Skeletal muscle satellite cell (primary cell): ENCODE data around the gene CDK18.

ENCODE experiments used
- H3K27me3 ChIP-seq: 2 replicates; pipeline ENCODE4 v1.7.0; 2013; ENCODE audit warnings: low read length; ENCODE audit not compliant: control insufficient read depth, insufficient read depth
- H3K36me3 ChIP-seq: 2 replicates; pipeline ENCODE4 v1.7.0; 2013; ENCODE audit warnings: mild to moderate bottlenecking, control low read depth, low read length; ENCODE audit not compliant: insufficient read depth
- H3K4me1 ChIP-seq: 2 replicates; pipeline ENCODE4 v1.7.0; 2013; ENCODE audit warnings: low read length; ENCODE audit not compliant: control insufficient read depth, insufficient read depth
- H3K4me2 ChIP-seq: 2 replicates; pipeline ENCODE4 v1.7.0; 2013; ENCODE audit warnings: mild to moderate bottlenecking, low read length
- H3K4me3 ChIP-seq: 2 replicates; pipeline ENCODE4 v1.7.0; 2013; ENCODE audit warnings: low read length
- H3K9ac ChIP-seq: 2 replicates; pipeline ENCODE4 v1.7.0; 2013; ENCODE audit warnings: mild to moderate bottlenecking, low read depth, low read length, moderate library complexity
- H3K9me3 ChIP-seq: replicated peaks from 2 replicates; pipeline ENCODE4 v1.7.0; 2013; ENCODE audit warnings: mild to moderate bottlenecking, control low read depth, low read length

Gene CDK18

GRCh38 chr1:205510951-205511330 is 6.5 kb downstream of the CDK18 start:
- no peak overlapping the region for H3K9ac ChIP-seq
- H3K4me2 ChIP-seq = no peak overlapping the region
- H3K27me3 ChIP-seq = peaks cover 38% of the 10 kb centered on the region
- no peaks in the 10 kb centered on the region for H3K36me3 ChIP-seq
- no peaks in the 10 kb centered on the region for H3K9me3 ChIP-seq
- H3K4me3 ChIP-seq = no peak overlapping the region
- peaks cover 1% of the 10 kb centered on the region for H3K4me1 ChIP-seq

- Histone ChIP-seq H3K9ac (no peak overlapping the region), H3K4me3 (no peak overlapping the region), H3K9me3 (no peaks in the 10 kb centered on the region), H3K27me3 (peaks cover 32% of the 10 kb centered on the region), H3K4me2 (no peak overlapping the region), H3K4me1 (no peaks in the 10 kb centered on the region), H3K36me3 (no peaks in the 10 kb centered on the region)
These were observed 7.9 kb downstream of the CDK18 start for GRCh38 chr1:205512059-205513045.

- H3K4me2 ChIP-seq = no peak overlapping the region
- no peak overlapping the region for H3K9ac ChIP-seq
- H3K9me3 ChIP-seq = no peaks in the 10 kb centered on the region
- H3K27me3 ChIP-seq = peaks cover 37% of the 10 kb centered on the region
- H3K4me3 ChIP-seq = no peak overlapping the region
- H3K4me1 ChIP-seq = no peaks in the 10 kb centered on the region
- H3K36me3 ChIP-seq = no peaks in the 10 kb centered on the region
These were observed 9.3 kb downstream of the CDK18 start for GRCh38 chr1:205513774-205514173.

- Histone ChIP-seq H3K4me2 (no peak overlapping the region), H3K9me3 (no peaks in the 10 kb centered on the region), H3K4me1 (no peaks in the 10 kb centered on the region), H3K36me3 (no peaks in the 10 kb centered on the region), H3K27me3 (peaks cover 44% of the 10 kb centered on the region), H3K9ac (no peak overlapping the region), H3K4me3 (no peak overlapping the region)
These were observed 10.0 kb downstream of the CDK18 start for GRCh38 chr1:205514211-205515142.

DNA sequence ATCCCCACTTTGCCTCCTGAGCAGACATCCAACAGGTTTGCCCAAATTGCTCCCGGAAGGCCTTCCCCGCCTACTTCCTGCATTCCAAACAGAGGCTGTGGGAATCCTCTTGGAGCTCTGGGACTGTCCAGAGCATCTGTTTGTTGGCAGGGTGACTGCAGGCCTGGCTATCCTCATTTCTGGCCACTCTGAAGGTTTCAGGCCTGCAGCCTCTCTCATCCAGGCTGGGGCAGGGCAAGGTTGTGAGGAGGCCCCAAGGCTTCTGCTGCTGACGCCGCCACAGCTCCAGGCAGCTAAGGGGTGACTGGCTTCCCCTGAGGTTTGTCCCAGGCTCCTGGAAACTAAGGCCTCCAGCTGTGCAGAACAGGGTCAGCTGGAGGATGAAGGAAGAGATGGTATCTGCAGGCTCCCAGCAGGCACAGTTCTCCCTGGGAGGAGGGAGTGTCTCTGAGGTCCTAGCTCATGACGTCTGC is 11.3 kb downstream of the CDK18 start:
- H3K36me3 ChIP-seq = no peaks in the 10 kb centered on the region
- no peak overlapping the region for H3K4me3 ChIP-seq
- no peaks in the 10 kb centered on the region for H3K4me1 ChIP-seq
- H3K9me3 ChIP-seq = no peaks in the 10 kb centered on the region
- H3K27me3 ChIP-seq = peaks cover 50% of the 10 kb centered on the region
- no peak overlapping the region for H3K4me2 ChIP-seq
- H3K9ac ChIP-seq = no peak overlapping the region

DNA sequence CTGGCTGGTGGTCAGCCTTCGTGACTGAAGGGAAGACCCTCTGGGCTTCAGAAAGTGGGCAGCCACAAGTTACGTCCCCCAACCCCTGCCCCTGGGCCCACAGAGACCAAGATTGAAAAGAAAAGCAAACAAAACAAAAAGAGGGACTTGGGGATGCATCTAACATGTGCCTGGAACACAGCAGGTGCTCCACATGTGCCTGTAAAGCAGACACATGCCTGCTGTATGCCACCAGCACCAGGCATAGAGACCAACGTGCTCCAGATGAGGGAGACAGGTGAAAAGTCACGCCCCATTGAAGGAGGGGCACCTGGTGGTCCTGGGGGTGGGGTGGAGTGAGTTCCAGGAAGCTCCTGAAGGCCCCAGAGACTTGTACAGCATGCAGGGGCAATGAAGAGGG is 11.9 kb downstream of the CDK18 start:
- H3K9me3 ChIP-seq = no peaks in the 10 kb centered on the region
- no peak overlapping the region for H3K4me3 ChIP-seq
- H3K4me2 ChIP-seq = no peak overlapping the region
- no peaks in the 10 kb centered on the region for H3K4me1 ChIP-seq
- H3K36me3 ChIP-seq = no peaks in the 10 kb centered on the region
- no peak overlapping the region for H3K9ac ChIP-seq
- H3K27me3 ChIP-seq = peaks cover 50% of the 10 kb centered on the region

DNA sequence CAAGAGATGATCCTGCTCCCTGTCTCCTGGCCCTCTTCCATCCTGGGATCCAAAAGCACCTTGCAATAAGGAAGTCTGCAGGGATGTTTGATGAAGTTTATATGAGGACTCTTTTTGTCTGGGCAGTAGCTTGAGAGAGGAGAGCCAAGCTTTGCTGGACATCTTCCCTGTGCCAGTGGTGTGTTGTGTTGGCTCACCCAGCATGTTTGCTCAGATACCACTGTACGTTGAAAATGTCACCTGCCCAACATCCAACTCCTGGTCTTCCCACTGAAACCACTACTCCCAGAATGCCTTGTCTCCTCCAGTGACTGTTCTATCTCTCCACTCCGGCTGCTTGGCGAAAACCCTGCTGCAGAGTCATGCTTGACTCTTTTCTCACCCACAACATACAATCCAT is 12.8 kb downstream of the CDK18 start:
- H3K4me3 ChIP-seq = no peak overlapping the region
- no peak overlapping the region for H3K4me2 ChIP-seq
- H3K4me1 ChIP-seq = no peaks in the 10 kb centered on the region
- H3K9me3 ChIP-seq = no peaks in the 10 kb centered on the region
- H3K9ac ChIP-seq = no peak overlapping the region
- H3K27me3 ChIP-seq = peaks cover 58% of the 10 kb centered on the region
- H3K36me3 ChIP-seq = no peaks in the 10 kb centered on the region

DNA sequence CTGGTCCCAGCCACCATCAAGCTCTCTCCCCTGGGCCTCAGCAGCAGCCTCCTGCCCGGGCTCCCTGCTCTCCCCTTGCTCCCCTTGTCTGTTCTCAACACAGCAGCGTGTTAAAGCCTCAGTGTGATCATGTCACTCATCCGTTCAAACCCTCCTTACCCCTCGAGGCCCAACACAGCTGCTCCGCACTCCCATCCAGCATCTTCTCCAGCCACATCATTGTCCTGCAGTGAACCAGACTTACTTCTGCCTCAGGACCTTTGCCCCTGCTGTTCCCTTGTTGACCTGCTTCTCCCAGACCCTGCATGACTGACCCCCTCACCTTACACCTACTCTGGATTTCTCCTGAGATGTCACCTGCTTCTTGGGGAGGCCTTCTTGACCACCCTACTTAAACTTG is 13.3 kb downstream of the CDK18 start:
- Histone ChIP-seq H3K4me2 (no peak overlapping the region), H3K36me3 (no peaks in the 10 kb centered on the region), H3K27me3 (peaks cover 63% of the 10 kb centered on the region), H3K9ac (no peak overlapping the region), H3K4me3 (no peak overlapping the region), H3K4me1 (no peaks in the 10 kb centered on the region), H3K9me3 (no peaks in the 10 kb centered on the region)

GRCh38 chr1:205518661-205519540 is 14.4 kb downstream of the CDK18 start:
- H3K9me3 ChIP-seq = no peaks in the 10 kb centered on the region
- peaks cover 64% of the 10 kb centered on the region for H3K27me3 ChIP-seq

GRCh38 chr1:205519541-205520131 is 15.2 kb downstream of the CDK18 start:
- Histone ChIP-seq H3K27me3 (peaks cover 60% of the 10 kb centered on the region), H3K9me3 (no peaks in the 10 kb centered on the region), H3K9ac (no peak overlapping the region), H3K36me3 (no peaks in the 10 kb centered on the region), H3K4me1 (no peaks in the 10 kb centered on the region), H3K4me3 (no peak overlapping the region), H3K4me2 (no peak overlapping the region)

More at GRCh38 chr1:205518661-205519540, 14.4 kb downstream of the CDK18 start:
- H3K4me1 ChIP-seq = no peaks in the 10 kb centered on the region
- no peak overlapping the region for H3K4me3 ChIP-seq
- no peak overlapping the region for H3K4me2 ChIP-seq
- no peaks in the 10 kb centered on the region for H3K36me3 ChIP-seq
- no peak overlapping the region for H3K9ac ChIP-seq
